HepG2 (cell line): ENCODE data around the gene DPP6.

Experiments used
- ELF1 ChIP-seq: sonication (generic); formaldehyde crosslinking; IDR thresholded peaks from 2 replicates; pipeline ENCODE4 v1.4.0; 2020; ENCODE audit warnings: missing genetic modification reagents
- FOSL2 ChIP-seq: sonication (generic); formaldehyde crosslinking; IDR thresholded peaks from 2 replicates; pipeline ENCODE4 v1.4.0; 2020; ENCODE audit warnings: missing genetic modification reagents
- HOXA7 ChIP-seq: sonication (generic); formaldehyde crosslinking; IDR thresholded peaks from 2 replicates; pipeline ENCODE4 v1.8.1; 2022; ENCODE audit warnings: mild to moderate bottlenecking, missing genetic modification reagents, moderate library complexity
- MXI1 ChIP-seq: IDR thresholded peaks from 3 replicates; pipeline ENCODE4 v1.6.1; 2012; ENCODE audit warnings: low read depth, low read length, inconsistent platforms, borderline replicate concordance
- TOPORS ChIP-seq: sonication (generic); formaldehyde crosslinking; IDR thresholded peaks from 2 replicates; pipeline ENCODE4 v1.8.0; 2023; ENCODE audit warnings: mild to moderate bottlenecking, missing genetic modification reagents
- ZNF367 ChIP-seq: sonication (generic); formaldehyde crosslinking; IDR thresholded peaks from 2 replicates; pipeline ENCODE4 v1.4.0; 2020; ENCODE audit warnings: missing genetic modification reagents, borderline replicate concordance
- ZNF768 ChIP-seq: sonication (generic); formaldehyde crosslinking; IDR thresholded peaks from 2 replicates; pipeline ENCODE4 v1.4.0; 2020; ENCODE audit warnings: missing genetic modification reagents
- ZNF792 ChIP-seq: IDR thresholded peaks from 2 replicates; pipeline ENCODE4 v1.6.1; 2016
- TF ChIP-seq, protein P1 (sequence below): sonication (generic); formaldehyde crosslinking; conservative IDR thresholded peaks from 2 replicates; pipeline ENCODE4 v1.4.0; 2020; ENCODE audit warnings: missing genetic modification reagents
- TF ChIP-seq, protein P2 (sequence below): sonication (generic); formaldehyde crosslinking; IDR thresholded peaks from 2 replicates; pipeline ENCODE4 v1.5.0; 2020; ENCODE audit warnings: mild to moderate bottlenecking, missing genetic modification reagents, moderate library complexity
- TF ChIP-seq, protein P3 (sequence below): sonication (generic); formaldehyde crosslinking; conservative IDR thresholded peaks from 2 replicates; pipeline ENCODE4 v1.4.0; 2020; ENCODE audit warnings: missing genetic modification reagents

DNA sequence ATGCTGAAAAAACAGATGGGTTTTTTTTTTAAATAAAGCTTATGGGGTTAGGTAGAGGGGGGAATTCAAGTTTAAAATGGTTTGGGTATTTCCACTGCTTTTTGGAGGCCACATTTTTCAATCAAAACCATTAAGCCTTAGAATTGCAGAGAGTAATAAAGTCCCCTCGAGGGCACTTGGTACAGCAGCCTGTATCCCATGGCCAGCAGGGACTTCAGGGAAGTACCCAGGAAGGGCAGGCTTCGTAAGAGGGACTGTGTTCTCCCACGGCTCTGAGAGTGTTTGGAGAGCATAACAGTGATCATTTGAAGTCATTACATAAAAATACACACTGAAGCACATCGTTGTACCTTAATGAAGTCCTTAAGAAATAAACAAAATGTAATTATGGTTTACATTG is 432.7 kb downstream of the DPP6 start:
- TF ChIP-seq, protein P1, sequence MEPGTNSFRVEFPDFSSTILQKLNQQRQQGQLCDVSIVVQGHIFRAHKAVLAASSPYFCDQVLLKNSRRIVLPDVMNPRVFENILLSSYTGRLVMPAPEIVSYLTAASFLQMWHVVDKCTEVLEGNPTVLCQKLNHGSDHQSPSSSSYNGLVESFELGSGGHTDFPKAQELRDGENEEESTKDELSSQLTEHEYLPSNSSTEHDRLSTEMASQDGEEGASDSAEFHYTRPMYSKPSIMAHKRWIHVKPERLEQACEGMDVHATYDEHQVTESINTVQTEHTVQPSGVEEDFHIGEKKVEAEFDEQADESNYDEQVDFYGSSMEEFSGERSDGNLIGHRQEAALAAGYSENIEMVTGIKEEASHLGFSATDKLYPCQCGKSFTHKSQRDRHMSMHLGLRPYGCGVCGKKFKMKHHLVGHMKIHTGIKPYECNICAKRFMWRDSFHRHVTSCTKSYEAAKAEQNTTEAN = no peak
- TF ChIP-seq ZNF367 (CRISPR knock-in tag) = no peak
- TF ChIP-seq, protein P2, sequence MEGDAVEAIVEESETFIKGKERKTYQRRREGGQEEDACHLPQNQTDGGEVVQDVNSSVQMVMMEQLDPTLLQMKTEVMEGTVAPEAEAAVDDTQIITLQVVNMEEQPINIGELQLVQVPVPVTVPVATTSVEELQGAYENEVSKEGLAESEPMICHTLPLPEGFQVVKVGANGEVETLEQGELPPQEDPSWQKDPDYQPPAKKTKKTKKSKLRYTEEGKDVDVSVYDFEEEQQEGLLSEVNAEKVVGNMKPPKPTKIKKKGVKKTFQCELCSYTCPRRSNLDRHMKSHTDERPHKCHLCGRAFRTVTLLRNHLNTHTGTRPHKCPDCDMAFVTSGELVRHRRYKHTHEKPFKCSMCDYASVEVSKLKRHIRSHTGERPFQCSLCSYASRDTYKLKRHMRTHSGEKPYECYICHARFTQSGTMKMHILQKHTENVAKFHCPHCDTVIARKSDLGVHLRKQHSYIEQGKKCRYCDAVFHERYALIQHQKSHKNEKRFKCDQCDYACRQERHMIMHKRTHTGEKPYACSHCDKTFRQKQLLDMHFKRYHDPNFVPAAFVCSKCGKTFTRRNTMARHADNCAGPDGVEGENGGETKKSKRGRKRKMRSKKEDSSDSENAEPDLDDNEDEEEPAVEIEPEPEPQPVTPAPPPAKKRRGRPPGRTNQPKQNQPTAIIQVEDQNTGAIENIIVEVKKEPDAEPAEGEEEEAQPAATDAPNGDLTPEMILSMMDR (CRISPR knock-in tag) = no peak
- TF ChIP-seq ZNF792 = no peak
- TF ChIP-seq ELF1 (CRISPR knock-in tag) = no peak
- TF ChIP-seq HOXA7 (CRISPR knock-in tag) = no peak
- TF ChIP-seq, protein P3, sequence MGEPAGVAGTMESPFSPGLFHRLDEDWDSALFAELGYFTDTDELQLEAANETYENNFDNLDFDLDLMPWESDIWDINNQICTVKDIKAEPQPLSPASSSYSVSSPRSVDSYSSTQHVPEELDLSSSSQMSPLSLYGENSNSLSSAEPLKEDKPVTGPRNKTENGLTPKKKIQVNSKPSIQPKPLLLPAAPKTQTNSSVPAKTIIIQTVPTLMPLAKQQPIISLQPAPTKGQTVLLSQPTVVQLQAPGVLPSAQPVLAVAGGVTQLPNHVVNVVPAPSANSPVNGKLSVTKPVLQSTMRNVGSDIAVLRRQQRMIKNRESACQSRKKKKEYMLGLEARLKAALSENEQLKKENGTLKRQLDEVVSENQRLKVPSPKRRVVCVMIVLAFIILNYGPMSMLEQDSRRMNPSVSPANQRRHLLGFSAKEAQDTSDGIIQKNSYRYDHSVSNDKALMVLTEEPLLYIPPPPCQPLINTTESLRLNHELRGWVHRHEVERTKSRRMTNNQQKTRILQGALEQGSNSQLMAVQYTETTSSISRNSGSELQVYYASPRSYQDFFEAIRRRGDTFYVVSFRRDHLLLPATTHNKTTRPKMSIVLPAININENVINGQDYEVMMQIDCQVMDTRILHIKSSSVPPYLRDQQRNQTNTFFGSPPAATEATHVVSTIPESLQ (CRISPR knock-in tag) = no peak
- TF ChIP-seq FOSL2 (CRISPR knock-in tag) = no peak
- TF ChIP-seq ZNF768 (CRISPR knock-in tag) = no peak
- no peak for TF ChIP-seq MXI1
- TF ChIP-seq TOPORS = no peak
